Activated naive CD8-positive, alpha-beta T cell treated with anti-CD3 and anti-CD28 coated beads for 36 hours (primary cell): ENCODE data around the gene ADAP1. TPM values are rescaled to one million over a fixed set of nuclear protein-coding genes. Genes with fewer than 3 reads are reported as not detected.

Experiments used
- DNase-seq: peaks from one replicate; pipeline ENCODE4 v3.0.0; 2021
- H3K27ac Mint-ChIP-seq: one replicate; pipeline ENCODE4 v1.8.0; 2022; ENCODE audit warnings: mild to moderate bottlenecking, moderate library complexity, mixed read lengths
- H3K27me3 Mint-ChIP-seq: one replicate; pipeline ENCODE4 v1.8.0; 2022; ENCODE audit warnings: mild to moderate bottlenecking, mixed read lengths
- H3K36me3 Mint-ChIP-seq: one replicate; pipeline ENCODE4 v1.8.0; 2021; ENCODE audit warnings: mild to moderate bottlenecking, mixed read lengths
- H3K4me1 Mint-ChIP-seq: one replicate; pipeline ENCODE4 v1.8.0; 2021; ENCODE audit warnings: mixed read lengths
- H3K4me3 Mint-ChIP-seq: one replicate; pipeline ENCODE4 v1.8.0; 2022; ENCODE audit warnings: mild to moderate bottlenecking, moderate library complexity, mixed read lengths
- H3K9me3 Mint-ChIP-seq: one replicate; pipeline ENCODE4 v1.8.0; 2022; ENCODE audit warnings: mixed read lengths
- total RNA-seq, 2 experiments: library from RNA; stranded (reverse); gene quantifications; one replicate each; pipeline ENCODE4 v1.2.3, GENCODE V29; 2021

Gene ADAP1
- total RNA-seq, 2 experiments from 2014 or later = 49.9 to 56.7 TPM

GRCh38 chr7:889391-889790, 65.1 kb downstream of the ADAP1 start:
- H3K36me3 Mint-ChIP-seq = peaks cover 22% of the 10 kb centered on the region

GRCh38 chr7:889025-889390, 65.5 kb downstream of the ADAP1 start:
- peaks cover 6% of the 10 kb centered on the region for H3K4me1 Mint-ChIP-seq
- H3K4me3 Mint-ChIP-seq = no peak overlapping the region
- H3K27me3 Mint-ChIP-seq = peaks cover 4% of the 10 kb centered on the region
- H3K27ac Mint-ChIP-seq = no peak overlapping the region
- DNase-seq = no peak
- peaks cover 20% of the 10 kb centered on the region for H3K36me3 Mint-ChIP-seq
- H3K9me3 Mint-ChIP-seq = peaks cover 4% of the 10 kb centered on the region

More at GRCh38 chr7:889391-889790, 65.1 kb downstream of the ADAP1 start:
- Mint-ChIP-seq H3K4me3 (no peak overlapping the region), H3K4me1 (peaks cover 6% of the 10 kb centered on the region), H3K27me3 (peaks cover 4% of the 10 kb centered on the region), H3K9me3 (peaks cover 4% of the 10 kb centered on the region), H3K27ac (no peak overlapping the region)
- no peak for DNase-seq

- peaks cover 6% of the 10 kb centered on the region for H3K4me1 Mint-ChIP-seq
- H3K36me3 Mint-ChIP-seq = peaks cover 14% of the 10 kb centered on the region
- H3K27ac Mint-ChIP-seq = no peak overlapping the region
- peaks cover 4% of the 10 kb centered on the region for H3K9me3 Mint-ChIP-seq
- peaks cover 2% of the 10 kb centered on the region for H3K27me3 Mint-ChIP-seq
- no peak for DNase-seq
- no peak overlapping the region for H3K4me3 Mint-ChIP-seq
Measured at GRCh38 chr7:888081-889024, 66.1 kb downstream of the ADAP1 start.

- DNase-seq = no peak
- Mint-ChIP-seq H3K4me3 (no peak overlapping the region), H3K9me3 (no peaks in the 10 kb centered on the region), H3K4me1 (peaks cover 8% of the 10 kb centered on the region), H3K27me3 (no peaks in the 10 kb centered on the region), H3K27ac (no peak overlapping the region), H3K36me3 (peaks cover 5% of the 10 kb centered on the region)
Measured at GRCh38 chr7:887488-887820, 67.0 kb downstream of the ADAP1 start.

GRCh38 chr7:886626-887487, 67.6 kb downstream of the ADAP1 start:
- peaks cover 3% of the 10 kb centered on the region for H3K36me3 Mint-ChIP-seq

GRCh38 chr7:885893-886625, 68.4 kb downstream of the ADAP1 start:
- no peak overlapping the region for H3K27ac Mint-ChIP-seq
- no peaks in the 10 kb centered on the region for H3K27me3 Mint-ChIP-seq
- H3K4me3 Mint-ChIP-seq = no peak overlapping the region

More at GRCh38 chr7:886626-887487, 67.6 kb downstream of the ADAP1 start:
- Mint-ChIP-seq H3K9me3 (no peaks in the 10 kb centered on the region), H3K27ac (no peak overlapping the region), H3K27me3 (no peaks in the 10 kb centered on the region), H3K4me3 (no peak overlapping the region), H3K4me1 (peaks cover 11% of the 10 kb centered on the region)
- no peak for DNase-seq

GRCh38 chr7:885261-885892, 69.1 kb downstream of the ADAP1 start:
- no peaks in the 10 kb centered on the region for H3K9me3 Mint-ChIP-seq
- DNase-seq = no peak
- H3K27ac Mint-ChIP-seq = no peak overlapping the region
- peaks cover 13% of the 10 kb centered on the region for H3K4me1 Mint-ChIP-seq
- H3K36me3 Mint-ChIP-seq = peaks cover 4% of the 10 kb centered on the region
- no peaks in the 10 kb centered on the region for H3K27me3 Mint-ChIP-seq
- H3K4me3 Mint-ChIP-seq = no peak overlapping the region

More at GRCh38 chr7:885893-886625, 68.4 kb downstream of the ADAP1 start:
- DNase-seq = no peak
- Mint-ChIP-seq H3K36me3 (peaks cover 4% of the 10 kb centered on the region), H3K4me1 (peaks cover 13% of the 10 kb centered on the region), H3K9me3 (no peaks in the 10 kb centered on the region)

- H3K4me1 Mint-ChIP-seq = peaks cover 16% of the 10 kb centered on the region
Measured at GRCh38 chr7:884191-885003, 70.1 kb downstream of the ADAP1 start.

GRCh38 chr7:883055-884021, 71.1 kb downstream of the ADAP1 start:
- H3K27me3 Mint-ChIP-seq = no peaks in the 10 kb centered on the region
- no peak overlapping the region for H3K27ac Mint-ChIP-seq
- DNase-seq = no peak
- H3K4me3 Mint-ChIP-seq = no peak overlapping the region
- peaks cover 20% of the 10 kb centered on the region for H3K4me1 Mint-ChIP-seq
- H3K36me3 Mint-ChIP-seq = peaks cover 4% of the 10 kb centered on the region
- no peaks in the 10 kb centered on the region for H3K9me3 Mint-ChIP-seq

More at GRCh38 chr7:884191-885003, 70.1 kb downstream of the ADAP1 start:
- Mint-ChIP-seq H3K27ac (no peak overlapping the region), H3K4me3 (no peak overlapping the region), H3K27me3 (no peaks in the 10 kb centered on the region), H3K36me3 (peaks cover 4% of the 10 kb centered on the region), H3K9me3 (no peaks in the 10 kb centered on the region)
- no peak for DNase-seq

- peaks cover 21% of the 10 kb centered on the region for H3K4me1 Mint-ChIP-seq
- H3K9me3 Mint-ChIP-seq = no peaks in the 10 kb centered on the region
- DNase-seq = no peak
- no peaks in the 10 kb centered on the region for H3K27me3 Mint-ChIP-seq
- H3K27ac Mint-ChIP-seq = no peak overlapping the region
- peaks cover 4% of the 10 kb centered on the region for H3K36me3 Mint-ChIP-seq
- no peak overlapping the region for H3K4me3 Mint-ChIP-seq
Measured at GRCh38 chr7:882336-883035, 72.0 kb downstream of the ADAP1 start.

- Mint-ChIP-seq H3K4me1 (peaks cover 21% of the 10 kb centered on the region), H3K36me3 (peaks cover 7% of the 10 kb centered on the region), H3K9me3 (no peaks in the 10 kb centered on the region), H3K27me3 (no peaks in the 10 kb centered on the region), H3K27ac (no peak overlapping the region), H3K4me3 (no peak overlapping the region)
- no peak for DNase-seq
Measured at GRCh38 chr7:881441-882234, 72.8 kb downstream of the ADAP1 start.

- no peak for DNase-seq
- Mint-ChIP-seq H3K4me3 (no peak overlapping the region), H3K36me3 (peaks cover 7% of the 10 kb centered on the region), H3K9me3 (no peaks in the 10 kb centered on the region), H3K27me3 (no peaks in the 10 kb centered on the region), H3K4me1 (peaks cover 21% of the 10 kb centered on the region), H3K27ac (no peak overlapping the region)
Measured at GRCh38 chr7:880450-880849, 74.0 kb downstream of the ADAP1 start.
